Measurements from ENCODE around the gene STARD10. TPM values are rescaled to one million over a fixed set of nuclear protein-coding genes. Genes with fewer than 3 reads are reported as not detected.

STARD10 gene
- total and polyA plus RNA-seq, 2 donors (not counting 3 experiments of a cell fraction or from before 2014, with no cell fraction given), result 16.1 to 22.5 TPM

- TF ChIP-seq EZH2 (IDR thresholded peaks at IDR 0.05; ENCODE audit: borderline replicate concordance, low read depth, low read length, severe bottlenecking) (no peak), MYC (IDR thresholded peaks at IDR 0.05; ENCODE audit: low read depth, low read length) (no peak), FOS (IDR thresholded peaks at IDR 0.05; ENCODE audit: borderline replicate concordance, insufficient read depth, low read length) (no peak), POLR2A (IDR thresholded peaks at IDR 0.05; ENCODE audit: low read depth, low read length) (no peak), GATA2 (IDR thresholded peaks at IDR 0.05; ENCODE audit: insufficient read depth, insufficient read length, low read depth, low read length) (no peak), POLR2AphosphoS5 (IDR thresholded peaks at IDR 0.05; ENCODE audit: insufficient read depth, low read depth, low read length) (no peak)
- FAIRE-seq (no peak), DNase-seq (ENCODE audit: low read depth, low spot score) (no peak)
- dilution Hi-C loops (cut with MboI; ENCODE audit: extremely low pct_ligation_motif_present, low sequenced_read_pairs), result no loop called here
- ChIA-PET CTCF (interaction anchor here (1.0 to 2.7 kb wide), 6 partner anchors 8 to 56 kb away, joined by 3 to 16 read pairs (median 6); partner anchors contain the start of gene STARD10), POLR2A (no interaction called here)
- Histone ChIP-seq H3K9me1 (replicated peaks; ENCODE audit: control insufficient read depth, extremely low read depth, insufficient read depth, low read length) (no peaks in the 10 kb centered on the region), H3K4me1 (ENCODE audit: control insufficient read depth, extremely low read depth, insufficient read depth, low read length) (peaks cover 3% of the 10 kb centered on the region), H3K9ac (replicated peaks; ENCODE audit: extremely low read depth, insufficient read depth, low read length) (no peak overlapping the region), H3K79me2 (ENCODE audit: control insufficient read depth, insufficient read depth, low read length) (no peaks in the 10 kb centered on the region), H3K36me3 (ENCODE audit: control insufficient read depth in 2 of 2, extremely low read depth in 1 of 2, insufficient read depth in 2 of 2, low read length in 2 of 2) (no peaks in the 10 kb centered on the region), H2AFZ (ENCODE audit: low read depth, low read length) (peak overlapping the region; percentile 58), H3K9me3 (replicated peaks; ENCODE audit: control insufficient read depth, insufficient read depth, low read length) (no peaks in the 10 kb centered on the region), H3K4me3 (replicated peaks in 1 of 3; ENCODE audit: insufficient read depth in 1 of 3, low read depth in 1 of 3, low read length in 3 of 3) (peak overlapping the region in 1 of 3 experiments; percentile 50), H3K27me3 (ENCODE audit: control insufficient read depth in 2 of 2, insufficient read depth in 2 of 2, low read length in 2 of 2) (no peaks in the 10 kb centered on the region), H3K4me2 (ENCODE audit: insufficient read depth, low read length) (no peak overlapping the region), H3K27ac (ENCODE audit: insufficient read depth, low read depth, low read length) (no peak overlapping the region), H4K20me1 (replicated peaks; ENCODE audit: control insufficient read depth, extremely low read depth, insufficient read depth, low read length) (no peaks in the 10 kb centered on the region)
- BruUV-seq (replicated peaks), result no TSS peak
- intact Hi-C loops (cut with micrococcal nuclease), result no loop called here
Measured at GRCh38 chr11:72781313-72782080, 12.3 kb downstream of the STARD10 start.

- H3K79me2 ChIP-seq (ENCODE audit: control insufficient read depth, insufficient read depth, low read length), result no peaks in the 10 kb centered on the region
Measured at GRCh38 chr11:72781063-72781312, 12.9 kb downstream of the STARD10 start.

More at GRCh38 chr11:72781063-72781312, 12.9 kb downstream of the STARD10 start:
- CTCF ChIA-PET, result interaction anchor here (1.2 to 2.7 kb wide), 3 partner anchors 8 to 56 kb away, joined by 4 to 16 read pairs (median 14); partner anchors contain the start of gene STARD10
- Histone ChIP-seq H3K9me3 (replicated peaks; ENCODE audit: control insufficient read depth, insufficient read depth, low read length) (no peaks in the 10 kb centered on the region), H4K20me1 (replicated peaks; ENCODE audit: control insufficient read depth, extremely low read depth, insufficient read depth, low read length) (no peaks in the 10 kb centered on the region), H3K9ac (replicated peaks; ENCODE audit: extremely low read depth, insufficient read depth, low read length) (no peak overlapping the region), H3K4me2 (ENCODE audit: insufficient read depth, low read length) (no peak overlapping the region), H3K27ac (ENCODE audit: insufficient read depth, low read depth, low read length) (no peak overlapping the region), H2AFZ (ENCODE audit: low read depth, low read length) (peak overlapping the region; percentile 58), H3K9me1 (replicated peaks; ENCODE audit: control insufficient read depth, extremely low read depth, insufficient read depth, low read length) (no peaks in the 10 kb centered on the region), H3K27me3 (ENCODE audit: control insufficient read depth in 2 of 2, insufficient read depth in 2 of 2, low read length in 2 of 2) (no peaks in the 10 kb centered on the region), H3K36me3 (ENCODE audit: control insufficient read depth in 2 of 2, extremely low read depth in 1 of 2, insufficient read depth in 2 of 2, low read length in 2 of 2) (no peaks in the 10 kb centered on the region), H3K4me3 (replicated peaks in 1 of 3; ENCODE audit: insufficient read depth in 1 of 3, low read depth in 1 of 3, low read length in 3 of 3) (peak overlapping the region in 1 of 3 experiments; percentile 50), H3K4me1 (ENCODE audit: control insufficient read depth, extremely low read depth, insufficient read depth, low read length) (peaks cover 3% of the 10 kb centered on the region)
- dilution Hi-C loops (cut with MboI; ENCODE audit: extremely low pct_ligation_motif_present, low sequenced_read_pairs), result no loop called here
- POLR2A ChIA-PET, result no interaction called here
- FAIRE-seq (no peak), DNase-seq (ENCODE audit: low read depth, low spot score) (no peak)
- TF ChIP-seq MYC (IDR thresholded peaks at IDR 0.05; ENCODE audit: low read depth, low read length) (no peak), JUN (IDR thresholded peaks at IDR 0.05; ENCODE audit: borderline replicate concordance, insufficient read depth, insufficient read length, low read depth) (no peak), POLR2A (IDR thresholded peaks at IDR 0.05; ENCODE audit: low read depth, low read length) (no peak), GATA2 (IDR thresholded peaks at IDR 0.05; ENCODE audit: insufficient read depth, insufficient read length, low read depth, low read length) (no peak), EZH2 (IDR thresholded peaks at IDR 0.05; ENCODE audit: borderline replicate concordance, low read depth, low read length, severe bottlenecking) (no peak), POLR2AphosphoS5 (IDR thresholded peaks at IDR 0.05; ENCODE audit: insufficient read depth, low read depth, low read length) (no peak), CTCF (IDR thresholded peaks at IDR 0.05; ENCODE audit: extremely low read depth in 1 of 2, insufficient read depth in 1 of 2, low read depth in 1 of 2, low read length in 2 of 2) (no peak), MAX (IDR thresholded peaks at IDR 0.05; ENCODE audit: insufficient read depth, insufficient read length) (no peak)
- no TSS peak for BruUV-seq (replicated peaks)
- intact Hi-C loops (cut with micrococcal nuclease), result no loop called here
